ENCODE results near the gene GUCY2D. TPM values are rescaled to one million over a fixed set of nuclear protein-coding genes. Genes with fewer than 3 reads are reported as not detected.

GUCY2D gene
- total RNA-seq: 0.17 TPM in 1 of 2 replicates, not detected in the other

GRCh38 chr17:8001976-8002720, at the start of gene GUCY2D:
Gene GUCY2D, plus strand, starts transcription at chr17:8002615. Its CDS starts 433 bp downstream, at chr17:8003048.

GRCh38 chr17:8038954-8039610, 36.7 kb downstream of the GUCY2D start, which contains the start of gene ALOX15B:
Gene ALOX15B, plus strand, starts transcription at chr17:8039059. Its CDS starts 97 bp downstream, at chr17:8039156.

Other genes with a start within 250 kb of the GUCY2D start
- gene KDM6B, start 168.4 kb upstream of the GUCY2D start, total RNA-seq: 5.1 and 7.1 TPM in 2 replicates
- gene TMEM88, start 147.5 kb upstream of the GUCY2D start, total RNA-seq: 0.17 and 0.44 TPM in 2 replicates
- gene NAA38, start 145.1 kb upstream of the GUCY2D start, total RNA-seq: 51.9 and 73.9 TPM in 2 replicates
- 9.6 and 10.6 TPM in 2 replicates for gene CYB5D1, start 144.6 kb upstream of the GUCY2D start, total RNA-seq
- gene CHD3, start 113.8 kb upstream of the GUCY2D start, total RNA-seq: 105 and 192 TPM in 2 replicates
- gene RNF227, start 86.3 kb upstream of the GUCY2D start, total RNA-seq: 2.8 and 4.6 TPM in 2 replicates
- 0.33 and 0.44 TPM in 2 replicates for gene KCNAB3, start 72.8 kb upstream of the GUCY2D start, total RNA-seq
- 80.2 and 90.3 TPM in 2 replicates for gene TRAPPC1, start 70.7 kb upstream of the GUCY2D start, total RNA-seq
- gene CNTROB, start 70.4 kb upstream of the GUCY2D start, total RNA-seq: 18.5 and 31.7 TPM in 2 replicates
- 0.17 TPM in 1 of 2 replicates, not detected in the other for gene ALOX15B, start 36.4 kb downstream of the GUCY2D start, total RNA-seq
- not detected in 2 replicates for gene ALOX12B, start 85.1 kb downstream of the GUCY2D start, total RNA-seq
- under 0.01 TPM in 1 of 2 replicates, not detected in the other for gene ALOXE3, start 115.9 kb downstream of the GUCY2D start, total RNA-seq
- 0.15 and 0.33 TPM in 2 replicates for gene HES7, start 121.5 kb downstream of the GUCY2D start, total RNA-seq
- 3.9 and 9.4 TPM in 2 replicates for gene PER1, start 149.8 kb downstream of the GUCY2D start, total RNA-seq
- 6.5 and 9.5 TPM in 2 replicates for gene VAMP2, start 160.3 kb downstream of the GUCY2D start, total RNA-seq
- gene TMEM107, start 173.8 kb downstream of the GUCY2D start, total RNA-seq: 23.3 and 33.7 TPM in 2 replicates
- 9.6 and 9.9 TPM in 2 replicates for gene BORCS6, start 187.6 kb downstream of the GUCY2D start, total RNA-seq
- gene AURKB, start 208.0 kb downstream of the GUCY2D start, total RNA-seq: 1.7 and 30.4 TPM in 2 replicates
- 3.3 and 5.6 TPM in 2 replicates for gene CTC1, start 245.4 kb downstream of the GUCY2D start, total RNA-seq
- gene PFAS, start 246.7 kb downstream of the GUCY2D start, total RNA-seq: 14.6 and 28.8 TPM in 2 replicates